ENCODE data around the gene LYL1. TPM values are rescaled to one million over a fixed set of nuclear protein-coding genes. Genes with fewer than 3 reads are reported as not detected.
A peak's percentile ranks its signal among the peaks of the same experiment; 100 is the strongest.

Gene LYL1
- total and polyA plus RNA-seq, 5 donors from 2014 or later: 6.5 to 14.2 (median 8.0) TPM

DNA sequence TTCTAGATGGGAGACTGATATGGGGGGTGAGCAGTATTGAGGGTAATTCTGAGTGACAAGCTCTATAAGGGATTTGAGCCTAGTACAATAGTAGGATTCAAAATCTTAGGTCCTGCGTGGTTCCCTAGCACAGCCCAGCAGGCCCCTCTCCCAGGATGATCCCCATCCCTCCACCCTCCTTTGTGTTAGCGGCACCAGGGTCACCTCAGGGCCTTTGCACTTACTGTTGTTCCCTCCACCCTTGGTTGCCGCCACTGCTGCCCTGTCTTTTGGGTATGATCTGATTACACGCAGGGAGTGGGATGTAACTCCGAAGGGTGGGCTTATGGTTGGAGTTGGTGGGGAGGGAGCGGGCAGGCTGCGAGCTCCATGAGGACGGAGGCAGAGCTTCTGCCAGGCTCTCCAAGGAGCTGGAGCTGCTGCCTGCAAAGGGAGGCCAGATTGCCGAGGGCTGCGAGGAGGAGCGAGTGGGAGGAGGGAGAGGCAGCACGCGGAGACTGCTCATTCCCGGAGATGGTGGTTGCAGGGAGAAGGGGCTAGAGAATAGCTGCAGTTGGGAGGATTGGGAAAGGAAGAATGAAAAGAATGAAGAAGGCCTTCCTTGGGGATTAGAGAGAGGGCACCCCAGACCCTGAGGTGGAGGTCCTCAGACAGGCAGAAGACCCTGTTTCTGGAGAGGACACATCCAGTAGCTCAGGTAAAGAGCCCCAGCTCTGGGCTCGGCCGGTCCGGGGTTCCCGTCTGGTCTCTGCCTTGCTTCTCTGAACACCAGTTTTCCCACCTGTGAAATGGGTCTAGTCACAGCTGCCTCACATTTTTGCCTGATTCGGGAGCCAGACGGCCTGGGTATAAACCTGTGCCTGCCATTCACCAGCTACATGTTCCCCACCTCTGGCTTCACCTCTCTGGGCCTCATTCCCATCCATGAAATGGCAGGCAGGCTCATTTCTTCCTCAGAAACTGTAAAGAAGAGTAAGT lies 20.6 kb upstream of the LYL1 start:
- Histone ChIP-seq H3K4me1 (ENCODE audit: control insufficient read depth, insufficient read depth, low read length, poor library complexity, severe bottlenecking) (peaks cover 18% of the 10 kb centered on the region), H3K27me3 (ENCODE audit: control insufficient read depth, insufficient read depth, low read length) (no peaks in the 10 kb centered on the region), H3K36me3 (ENCODE audit: control insufficient read depth, insufficient read depth, low read length) (peaks cover 7% of the 10 kb centered on the region), H3K27ac (ENCODE audit: insufficient read depth, low read length, poor library complexity, severe bottlenecking) (no peak overlapping the region), H3K4me3 (ENCODE audit: low read depth, low read length) (no peak overlapping the region), H3K9me3 (ENCODE audit: control insufficient read depth in 2 of 2, low read length in 2 of 2) (no peaks in the 10 kb centered on the region)
- H3K9me3 Mint-ChIP-seq: no peaks in the 10 kb centered on the region
- peak overlapping the region in 2 of 4 donors; percentile 58 to 90 for H3K4me3 Mint-ChIP-seq
- H3K27me3 Mint-ChIP-seq: no peaks in the 10 kb centered on the region
- H3K27ac Mint-ChIP-seq: no peak overlapping the region
- H3K4me1 Mint-ChIP-seq: peaks cover 0 to 55% (median 29%) of the 10 kb centered on the region in 4 donors
- no peak for ATAC-seq (ENCODE audit: low read depth in 2 of 2)
- no peaks in the 10 kb centered on the region for H3K36me3 Mint-ChIP-seq
- DNase-seq: no peak

DNA sequence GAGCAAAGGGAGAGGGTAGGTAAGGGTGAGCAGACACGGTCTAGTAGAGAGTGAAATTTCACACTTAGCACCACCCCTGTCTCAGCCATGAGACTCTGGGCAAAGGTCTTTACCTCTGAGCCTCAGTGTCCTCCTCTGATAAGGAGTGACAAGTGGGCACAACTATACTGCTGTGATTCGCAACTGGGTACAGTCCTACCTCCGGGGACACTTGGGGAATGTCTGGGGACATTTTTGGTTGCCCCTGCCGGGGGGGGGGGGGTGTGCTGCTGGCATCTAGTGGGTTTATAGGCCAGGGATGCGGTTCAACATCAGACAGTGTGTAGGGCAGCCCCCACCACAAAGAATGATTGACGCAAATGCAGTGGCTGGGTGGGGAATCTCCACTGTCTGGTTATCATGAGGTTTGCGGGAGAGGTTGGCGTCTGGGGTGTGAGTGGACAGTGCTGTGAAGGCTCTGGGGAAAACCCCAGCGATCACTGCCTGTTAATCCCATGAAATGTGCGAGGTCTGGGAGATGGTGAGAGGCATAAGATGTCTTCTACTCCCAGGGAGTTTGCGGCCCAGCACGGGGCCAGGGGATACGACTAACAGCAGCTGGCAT lies 19.7 kb upstream of the LYL1 start:
- ATAC-seq (ENCODE audit: low read depth in 2 of 2): no peak
- H3K4me3 ChIP-seq (ENCODE audit: low read depth, low read length): no peak overlapping the region
- H3K4me1 Mint-ChIP-seq: peaks cover 5 to 55% (median 25%) of the 10 kb centered on the region in 4 donors

DNA sequence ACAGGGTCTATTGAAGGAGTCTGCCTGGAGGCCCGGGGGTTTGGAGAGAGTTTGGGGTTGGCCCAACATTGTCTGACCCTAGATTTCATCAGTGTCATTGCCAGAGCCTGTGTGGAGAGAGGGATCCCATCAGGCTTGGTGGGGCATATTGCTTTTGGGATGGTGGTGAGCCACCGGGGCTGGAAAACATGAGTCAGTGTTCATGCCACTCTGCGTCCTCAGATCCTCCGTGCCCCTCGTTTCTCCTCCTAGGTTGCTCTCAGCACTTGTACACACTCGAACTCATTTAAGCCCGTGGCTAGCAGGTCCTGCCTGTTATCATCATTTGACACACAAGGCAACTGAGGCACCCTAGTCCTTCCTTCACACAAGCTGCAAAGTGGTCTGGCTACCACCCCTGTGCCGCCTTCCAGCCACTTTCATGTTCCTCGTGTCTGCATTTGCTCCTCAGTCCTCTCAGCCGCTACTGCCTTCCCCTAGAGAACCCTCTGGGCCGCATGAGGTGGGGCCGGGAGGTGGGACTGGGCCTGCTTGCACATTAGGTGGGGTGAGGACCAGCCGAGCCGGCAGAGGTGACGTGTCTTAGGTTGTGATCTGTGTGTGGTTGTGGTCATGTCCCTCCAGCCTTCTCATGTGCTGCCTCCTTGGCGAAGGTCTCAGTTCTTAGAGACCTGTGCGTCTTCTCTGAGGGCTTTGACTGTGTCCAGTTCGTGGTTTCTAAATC lies 19.1 kb upstream of the LYL1 start:
- H3K4me3 Mint-ChIP-seq: peak overlapping the region in 2 of 4 donors; percentile 16 to 90

More for the DNA sequence above, 19.7 kb upstream of the LYL1 start:
- Histone ChIP-seq H3K27me3 (ENCODE audit: control insufficient read depth, insufficient read depth, low read length) (no peaks in the 10 kb centered on the region), H3K9me3 (ENCODE audit: control insufficient read depth in 2 of 2, low read length in 2 of 2) (no peaks in the 10 kb centered on the region), H3K36me3 (ENCODE audit: control insufficient read depth, insufficient read depth, low read length) (peaks cover 7% of the 10 kb centered on the region), H3K27ac (ENCODE audit: insufficient read depth, low read length, poor library complexity, severe bottlenecking) (no peak overlapping the region), H3K4me1 (ENCODE audit: control insufficient read depth, insufficient read depth, low read length, poor library complexity, severe bottlenecking) (peaks cover 23% of the 10 kb centered on the region)
- peak overlapping the region in 3 of 4 donors; percentile 16 to 90 (median 16) for H3K4me3 Mint-ChIP-seq
- H3K36me3 Mint-ChIP-seq: no peaks in the 10 kb centered on the region
- H3K9me3 Mint-ChIP-seq: no peaks in the 10 kb centered on the region
- no peak for DNase-seq
- no peaks in the 10 kb centered on the region for H3K27me3 Mint-ChIP-seq
- H3K27ac Mint-ChIP-seq: peak overlapping the region in 1 of 3 donors; percentile 28

DNA sequence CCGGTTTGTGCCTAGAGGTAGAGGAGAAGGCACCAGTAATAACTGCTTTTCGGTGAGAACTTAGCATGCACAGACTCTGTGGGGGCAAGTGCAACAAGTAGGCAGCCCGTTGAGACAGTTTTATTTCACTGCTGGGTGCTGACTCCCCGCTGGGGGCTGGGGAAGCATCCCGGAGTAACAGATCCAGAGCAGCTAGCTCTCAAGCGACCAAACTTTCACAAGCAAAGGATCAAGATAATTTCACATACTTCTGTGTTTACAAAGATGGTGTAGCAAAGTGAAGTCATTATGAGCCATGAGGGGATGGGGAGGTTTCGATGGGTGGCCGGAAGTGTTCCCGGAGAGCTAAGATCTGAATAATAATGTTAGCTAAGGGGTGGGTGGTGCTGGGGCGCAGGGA lies 18.2 kb upstream of the LYL1 start:
- Histone ChIP-seq H3K27ac (ENCODE audit: insufficient read depth, low read length, poor library complexity, severe bottlenecking) (no peak overlapping the region), H3K27me3 (ENCODE audit: control insufficient read depth, insufficient read depth, low read length) (no peaks in the 10 kb centered on the region), H3K4me1 (ENCODE audit: control insufficient read depth, insufficient read depth, low read length, poor library complexity, severe bottlenecking) (peaks cover 37% of the 10 kb centered on the region), H3K4me3 (ENCODE audit: low read depth, low read length) (no peak overlapping the region), H3K9me3 (ENCODE audit: control insufficient read depth in 2 of 2, low read length in 2 of 2) (no peaks in the 10 kb centered on the region), H3K36me3 (ENCODE audit: control insufficient read depth, insufficient read depth, low read length) (peaks cover 7% of the 10 kb centered on the region)
- Mint-ChIP-seq H3K4me1 (peaks cover 5 to 68% (median 28%) of the 10 kb centered on the region in 4 donors), H3K4me3 (peak overlapping the region; percentile 56 to 90 (median 72)), H3K27me3 (no peaks in the 10 kb centered on the region), H3K9me3 (no peaks in the 10 kb centered on the region), H3K36me3 (no peaks in the 10 kb centered on the region), H3K27ac (peak overlapping the region in 1 of 3 donors; percentile 69)
- ATAC-seq (ENCODE audit: low read depth in 2 of 2): no peak
- no peak for DNase-seq

More for the DNA sequence above, 19.1 kb upstream of the LYL1 start:
- Histone ChIP-seq H3K27ac (ENCODE audit: insufficient read depth, low read length, poor library complexity, severe bottlenecking) (no peak overlapping the region), H3K4me1 (ENCODE audit: control insufficient read depth, insufficient read depth, low read length, poor library complexity, severe bottlenecking) (peaks cover 28% of the 10 kb centered on the region), H3K36me3 (ENCODE audit: control insufficient read depth, insufficient read depth, low read length) (peaks cover 7% of the 10 kb centered on the region), H3K4me3 (ENCODE audit: low read depth, low read length) (no peak overlapping the region), H3K27me3 (ENCODE audit: control insufficient read depth, insufficient read depth, low read length) (no peaks in the 10 kb centered on the region), H3K9me3 (ENCODE audit: control insufficient read depth in 2 of 2, low read length in 2 of 2) (no peaks in the 10 kb centered on the region)
- no peak for ATAC-seq (ENCODE audit: low read depth in 2 of 2)
- Mint-ChIP-seq H3K9me3 (no peaks in the 10 kb centered on the region), H3K27me3 (no peaks in the 10 kb centered on the region), H3K4me1 (peaks cover 5 to 61% (median 26%) of the 10 kb centered on the region in 4 donors), H3K27ac (peak overlapping the region in 1 of 3 donors; percentile 28), H3K36me3 (no peaks in the 10 kb centered on the region)
- no peak for DNase-seq

DNA sequence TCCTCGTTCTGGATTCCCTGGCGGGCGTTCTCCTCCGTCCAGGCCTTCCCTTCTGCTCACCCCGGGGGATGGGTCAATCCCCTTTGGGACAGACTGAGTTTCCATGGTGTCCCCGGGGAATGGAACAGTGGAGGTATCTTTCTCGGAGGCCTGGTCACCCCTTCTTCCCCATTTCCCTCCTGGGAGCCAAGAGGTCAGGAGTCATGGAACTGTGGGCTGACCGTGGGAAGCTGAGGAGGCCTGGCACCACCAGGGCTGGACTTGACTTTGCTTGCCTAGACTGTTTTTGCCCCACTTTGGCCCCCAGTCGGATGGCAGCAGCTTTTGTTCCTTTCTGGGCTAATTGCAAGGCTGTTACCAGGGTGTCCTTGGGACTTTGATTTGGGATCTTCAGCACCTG lies 17.4 kb upstream of the LYL1 start:
- Histone ChIP-seq H3K4me3 (ENCODE audit: low read depth, low read length) (no peak overlapping the region), H3K27me3 (ENCODE audit: control insufficient read depth, insufficient read depth, low read length) (no peaks in the 10 kb centered on the region), H3K36me3 (ENCODE audit: control insufficient read depth, insufficient read depth, low read length) (peaks cover 7% of the 10 kb centered on the region), H3K9me3 (ENCODE audit: control insufficient read depth in 2 of 2, low read length in 2 of 2) (no peaks in the 10 kb centered on the region), H3K27ac (ENCODE audit: insufficient read depth, low read length, poor library complexity, severe bottlenecking) (no peak overlapping the region), H3K4me1 (ENCODE audit: control insufficient read depth, insufficient read depth, low read length, poor library complexity, severe bottlenecking) (peaks cover 42% of the 10 kb centered on the region)
- Mint-ChIP-seq H3K27me3 (no peaks in the 10 kb centered on the region), H3K4me3 (peak overlapping the region; percentile 78 to 88 (median 83)), H3K36me3 (no peaks in the 10 kb centered on the region), H3K27ac (peak overlapping the region in 2 of 3 donors; percentile 60 to 69), H3K4me1 (peaks cover 5 to 73% (median 28%) of the 10 kb centered on the region in 4 donors), H3K9me3 (no peaks in the 10 kb centered on the region)
- DNase-seq (no peak), ATAC-seq (ENCODE audit: low read depth in 2 of 2) (no peak)

DNA sequence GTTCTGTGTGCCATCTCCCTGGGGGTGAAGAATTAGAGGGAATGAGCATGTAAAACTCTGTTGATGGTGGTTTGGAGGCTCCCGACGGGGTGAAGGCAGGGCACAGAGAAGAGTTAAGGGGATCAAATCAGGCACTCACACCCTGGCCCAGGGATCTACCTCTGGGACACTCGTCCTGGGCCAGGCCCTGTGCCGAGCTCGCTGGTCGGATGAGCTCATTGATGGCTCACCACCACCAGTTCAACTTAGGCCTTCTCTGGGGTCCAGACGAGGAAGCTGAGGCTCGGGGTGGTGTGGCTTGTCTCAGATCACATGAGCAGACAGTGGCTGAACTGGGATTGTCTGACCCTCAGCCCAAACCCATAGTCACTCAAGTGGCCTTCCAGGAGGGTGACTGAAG lies 17.0 kb upstream of the LYL1 start:
- Mint-ChIP-seq H3K9me3 (no peaks in the 10 kb centered on the region), H3K27ac (peak overlapping the region; percentile 56 to 80 (median 64)), H3K27me3 (no peaks in the 10 kb centered on the region), H3K4me3 (peak overlapping the region in 3 of 4 donors; percentile 82 to 88 (median 84)), H3K4me1 (peaks cover 5 to 75% (median 28%) of the 10 kb centered on the region in 4 donors), H3K36me3 (no peaks in the 10 kb centered on the region)
- DNase-seq: no peak
- peak overlapping the region; percentile 37 for H3K4me3 ChIP-seq (ENCODE audit: low read depth, low read length)
- H3K4me1 ChIP-seq (ENCODE audit: control insufficient read depth, insufficient read depth, low read length, poor library complexity, severe bottlenecking): peaks cover 42% of the 10 kb centered on the region
- H3K27ac ChIP-seq (ENCODE audit: insufficient read depth, low read length, poor library complexity, severe bottlenecking): no peak overlapping the region
- no peaks in the 10 kb centered on the region for H3K27me3 ChIP-seq (ENCODE audit: control insufficient read depth, insufficient read depth, low read length)
- no peak for ATAC-seq (ENCODE audit: low read depth in 2 of 2)
- H3K9me3 ChIP-seq (ENCODE audit: control insufficient read depth in 2 of 2, low read length in 2 of 2): no peaks in the 10 kb centered on the region
- H3K36me3 ChIP-seq (ENCODE audit: control insufficient read depth, insufficient read depth, low read length): peaks cover 7% of the 10 kb centered on the region

DNA sequence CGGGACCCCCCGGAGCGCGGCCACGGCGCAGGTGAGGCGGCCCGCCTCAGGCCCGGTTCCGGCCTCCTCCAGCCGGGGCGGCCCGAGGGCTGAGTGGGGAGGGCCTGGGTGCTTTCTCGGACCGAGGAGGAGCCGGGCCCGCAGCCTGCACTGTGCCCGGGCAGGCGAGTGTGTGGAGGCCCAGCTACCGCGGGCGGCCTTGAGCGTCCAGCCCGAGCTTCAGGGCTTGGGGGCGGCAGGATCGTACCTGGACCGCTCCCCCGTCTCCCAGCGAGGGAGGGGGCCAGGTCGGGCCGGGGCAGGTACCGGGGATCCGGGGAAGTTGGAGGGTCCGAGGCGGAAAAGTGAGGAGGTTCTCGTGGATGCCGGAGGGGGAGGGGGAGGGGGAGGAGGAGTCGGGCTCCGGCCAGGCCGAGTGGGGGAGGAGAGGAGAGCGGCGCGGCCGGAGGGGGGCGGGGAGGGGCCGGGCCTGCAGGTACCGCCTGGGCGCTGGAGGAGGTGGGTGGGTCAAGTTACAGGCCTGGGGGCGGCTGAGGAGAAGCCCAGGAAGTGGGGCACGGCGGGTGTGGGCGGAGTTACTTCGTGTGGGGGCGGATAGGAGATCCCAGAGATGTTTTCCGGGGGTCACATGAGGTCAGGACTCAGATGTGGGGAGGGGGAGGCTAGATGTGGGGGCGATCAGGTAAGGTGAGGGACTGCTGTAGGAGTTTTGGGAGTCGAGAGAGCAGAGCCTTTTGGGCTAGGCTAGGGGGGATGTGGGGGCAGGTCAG lies 16.0 kb upstream of the LYL1 start:
- peak overlapping the region; percentile 51 for H3K27ac ChIP-seq (ENCODE audit: insufficient read depth, low read length, poor library complexity, severe bottlenecking)
- H3K4me1 Mint-ChIP-seq: peaks cover 5 to 72% (median 25%) of the 10 kb centered on the region in 4 donors
- peaks cover 7% of the 10 kb centered on the region for H3K36me3 ChIP-seq (ENCODE audit: control insufficient read depth, insufficient read depth, low read length)
- peak in 2 of 3 donors; percentile 42 to 47 for DNase-seq
- H3K36me3 Mint-ChIP-seq: no peaks in the 10 kb centered on the region
- no peaks in the 10 kb centered on the region for H3K9me3 Mint-ChIP-seq
- no peaks in the 10 kb centered on the region for H3K27me3 ChIP-seq (ENCODE audit: control insufficient read depth, insufficient read depth, low read length)
- peaks cover 42% of the 10 kb centered on the region for H3K4me1 ChIP-seq (ENCODE audit: control insufficient read depth, insufficient read depth, low read length, poor library complexity, severe bottlenecking)
- H3K4me3 ChIP-seq (ENCODE audit: low read depth, low read length): peak overlapping the region; percentile 37
- H3K27me3 Mint-ChIP-seq: no peaks in the 10 kb centered on the region
- peak overlapping the region; percentile 64 to 90 (median 80) for H3K27ac Mint-ChIP-seq
- no peaks in the 10 kb centered on the region for H3K9me3 ChIP-seq (ENCODE audit: control insufficient read depth in 2 of 2, low read length in 2 of 2)
- no peak for ATAC-seq (ENCODE audit: low read depth in 2 of 2)
- H3K4me3 Mint-ChIP-seq: peak overlapping the region; percentile 82 to 92 (median 86)
